Gastroesophageal sphincter (tissue), 3 donors: ENCODE measurements around the gene TLE2.

Source experiments
- CTCF ChIP-seq, 4 experiments: fragments of 200-600 bp in 2 of 4; fragments of 450-650 bp in 2 of 4; sonication (generic) in 1 of 4; IDR thresholded peaks; one replicate each; pipeline ENCODE4 v1.5.1; 2017 to 2019; ENCODE audit warnings: antibody characterized with exemption in 4 of 4, mild to moderate bottlenecking in 2 of 4, moderate library complexity in 2 of 4
- POLR2A ChIP-seq, 2 donors: fragments of 450-650 bp; IDR thresholded peaks; one replicate each; pipeline ENCODE4 v1.6.1; 2017; ENCODE audit warnings: antibody characterized with exemption in 2 of 2, mild to moderate bottlenecking in 2 of 2, moderate library complexity in 1 of 2

- TF ChIP-seq POLR2A (IDR thresholded peaks at IDR 0.05): no peak
- TF ChIP-seq CTCF (IDR thresholded peaks at IDR 0.05): no peak
Measured at GRCh38 chr19:3034656-3035541, 5.8 kb upstream of the TLE2 start.
